OCI-LY1 (cell line): ENCODE measurements around the gene PRSS21.

Experiments
- CTCF ChIP-seq: fragments of 200-600 bp; sonication (generic), shearing (Covaris generic); IDR thresholded peaks from 2 replicates; pipeline ENCODE4 v1.5.1; 2017; ENCODE audit warnings: mild to moderate bottlenecking, antibody characterized with exemption, low read length, moderate library complexity, mixed read lengths
- EZH2 ChIP-seq: fragments of 200-600 bp; sonication (generic), shearing (Covaris generic); IDR thresholded peaks from 2 replicates; pipeline ENCODE4 v1.8.0; 2017; ENCODE audit warnings: borderline replicate concordance, mixed run types, mild to moderate bottlenecking, antibody characterized with exemption, low read length, moderate library complexity, mixed read lengths

DNA sequence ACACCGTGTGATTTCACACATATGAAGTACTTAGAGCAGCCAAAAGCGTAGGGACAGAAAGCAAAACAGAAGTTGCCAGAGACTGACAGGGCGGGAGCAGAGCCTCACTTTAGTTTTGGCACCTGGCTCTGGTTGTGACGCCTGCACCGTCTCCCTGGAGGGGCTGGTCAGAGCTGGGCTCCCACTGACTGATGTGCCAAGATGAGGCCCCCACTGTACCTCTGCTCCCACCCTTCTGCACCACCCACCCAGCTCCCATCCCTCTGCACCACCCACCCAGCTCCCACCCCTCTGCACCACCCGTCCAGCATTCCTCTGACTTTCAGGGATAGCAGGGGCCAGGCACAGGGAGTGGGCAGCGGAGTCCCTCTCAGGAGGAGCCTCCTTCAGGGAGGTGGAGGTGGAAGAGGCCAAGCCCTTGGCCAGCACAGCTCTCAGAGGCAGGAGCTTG lies 3.2 kb upstream of the PRSS21 start:
- TF ChIP-seq EZH2 (no peak), CTCF (no peak)
